HG02884 (cell line): ENCODE measurements around the gene SLC5A9.
"Not testable (repeated sequence)": the region's sequence is repeated elsewhere in the genome, so short reads cannot be mapped to it uniquely, and the experiment has no call there.

ENCODE experiments used
- ATAC-seq: cut with Tn5 transposase; IDR thresholded peaks from one replicate; pipeline ENCODE4 v1.9.1; 2021; ENCODE audit warnings: mild to moderate bottlenecking, moderate library complexity; ENCODE audit not compliant: unreplicated experiment

Gene SLC5A9

GRCh38 chr1:48213462-48213861 is 9.1 kb upstream of the SLC5A9 start:
- not testable (repeated sequence) for ATAC-seq

GRCh38 chr1:48214366-48214765 is 8.2 kb upstream of the SLC5A9 start:
- not testable (repeated sequence) for ATAC-seq

GRCh38 chr1:48214820-48215219 is 7.7 kb upstream of the SLC5A9 start:
- ATAC-seq, result no peak

GRCh38 chr1:48215222-48215621 is 7.3 kb upstream of the SLC5A9 start:
- ATAC-seq, result no peak

- ATAC-seq, result no peak
Measured at GRCh38 chr1:48215889-48216288, 6.6 kb upstream of the SLC5A9 start.

- ATAC-seq, result no peak
Measured at GRCh38 chr1:48216313-48216712, 6.2 kb upstream of the SLC5A9 start.

GRCh38 chr1:48216941-48217340 is 5.6 kb upstream of the SLC5A9 start:
- no peak for ATAC-seq

- no peak for ATAC-seq
Measured at GRCh38 chr1:48217856-48218255, 4.7 kb upstream of the SLC5A9 start.

GRCh38 chr1:48219803-48220202 is 2.7 kb upstream of the SLC5A9 start:
- no peak for ATAC-seq

- no peak for ATAC-seq
Measured at GRCh38 chr1:48221122-48221521, 1.4 kb upstream of the SLC5A9 start.

- ATAC-seq, result no peak
Measured at GRCh38 chr1:48221657-48222056, 859 bp upstream of the SLC5A9 start.

GRCh38 chr1:48223366-48224240 is 1.1 kb downstream of the SLC5A9 start:
- ATAC-seq, result no peak

GRCh38 chr1:48224791-48225190 is 2.3 kb downstream of the SLC5A9 start:
- no peak for ATAC-seq

- ATAC-seq, result no peak
Measured at GRCh38 chr1:48225579-48225978, 3.1 kb downstream of the SLC5A9 start.

GRCh38 chr1:48227165-48228013 is 4.9 kb downstream of the SLC5A9 start:
- no peak for ATAC-seq

- ATAC-seq, result no peak
Measured at GRCh38 chr1:48228156-48228555, 5.6 kb downstream of the SLC5A9 start.

- no peak for ATAC-seq
Measured at GRCh38 chr1:48229317-48229716, 6.8 kb downstream of the SLC5A9 start.

GRCh38 chr1:48230236-48230635 is 7.7 kb downstream of the SLC5A9 start:
- ATAC-seq, result no peak

GRCh38 chr1:48232722-48233121 is 10.2 kb downstream of the SLC5A9 start:
- no peak for ATAC-seq

- no peak for ATAC-seq
Measured at GRCh38 chr1:48233666-48234485, 11.4 kb downstream of the SLC5A9 start.

- ATAC-seq, result no peak
Measured at GRCh38 chr1:48235652-48236051, 13.1 kb downstream of the SLC5A9 start.
